Measurements from ENCODE around the gene IDI1. TPM values are rescaled to one million over a fixed set of nuclear protein-coding genes. Genes with fewer than 3 reads are reported as not detected.

The IDI1 gene
- polyA plus RNA-seq, 1 donor: 66.5 TPM

- peaks cover 89% of the 10 kb centered on the region for H3K36me3 ChIP-seq (ENCODE audit: control insufficient read depth, insufficient read depth, low read length)
These were observed 51.5 kb downstream of the IDI1 start for GRCh38 chr10:997266-998022.

GRCh38 chr10:996031-996430 lies 52.9 kb downstream of the IDI1 start:
- no peak overlapping the region for H3K4me3 ChIP-seq (ENCODE audit: low read length)
- no peaks in the 10 kb centered on the region for H3K4me1 ChIP-seq (ENCODE audit: control insufficient read depth, insufficient read depth, low read length)
- no peak for DNase-seq
- peaks cover 75% of the 10 kb centered on the region for H3K36me3 ChIP-seq (ENCODE audit: control insufficient read depth, insufficient read depth, low read length)
- no peak overlapping the region for H3K27ac ChIP-seq (ENCODE audit: low read length)
- H3K9me3 ChIP-seq (ENCODE audit: control insufficient read depth, low read depth, low read length): peaks cover 4% of the 10 kb centered on the region
- no peaks in the 10 kb centered on the region for H3K27me3 ChIP-seq (ENCODE audit: control insufficient read depth, insufficient read depth, low read length)
- WGBS (ENCODE audit: insufficient coverage, low lambda C conversion rate): 100% methylated on average over 3 of the region's 12 CpGs

More at GRCh38 chr10:997266-998022, 51.5 kb downstream of the IDI1 start:
- no peak for DNase-seq
- Histone ChIP-seq H3K9me3 (ENCODE audit: control insufficient read depth, low read depth, low read length) (peaks cover 12% of the 10 kb centered on the region), H3K27me3 (ENCODE audit: control insufficient read depth, insufficient read depth, low read length) (no peaks in the 10 kb centered on the region), H3K27ac (ENCODE audit: low read length) (no peak overlapping the region), H3K4me1 (ENCODE audit: control insufficient read depth, insufficient read depth, low read length) (no peaks in the 10 kb centered on the region), H3K4me3 (ENCODE audit: low read length) (no peak overlapping the region)
- 100% methylated on average over 4 of the region's 19 CpGs for WGBS (ENCODE audit: insufficient coverage, low lambda C conversion rate)

DNA sequence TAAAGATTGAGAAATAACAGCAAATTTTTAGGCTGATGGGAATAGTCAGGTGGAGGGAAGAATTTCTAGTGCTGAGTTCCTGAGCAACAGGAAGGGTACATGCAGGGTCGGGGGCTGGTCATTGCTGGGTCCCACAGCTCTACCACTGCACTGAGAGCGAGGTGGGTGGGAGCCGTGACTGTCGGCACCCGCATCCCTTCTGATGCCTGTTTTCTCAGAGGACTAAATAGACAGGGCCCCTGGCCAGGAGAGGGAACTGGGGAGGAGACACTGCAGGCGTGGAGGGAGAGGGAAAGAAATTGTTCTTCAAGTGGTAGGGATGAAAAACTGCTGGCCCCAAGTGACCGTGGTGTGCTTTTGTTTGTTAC lies 53.4 kb downstream of the IDI1 start:
- Histone ChIP-seq H3K36me3 (ENCODE audit: control insufficient read depth, insufficient read depth, low read length) (peaks cover 71% of the 10 kb centered on the region), H3K4me3 (ENCODE audit: low read length) (no peak overlapping the region), H3K27me3 (ENCODE audit: control insufficient read depth, insufficient read depth, low read length) (no peaks in the 10 kb centered on the region), H3K27ac (ENCODE audit: low read length) (no peak overlapping the region), H3K9me3 (ENCODE audit: control insufficient read depth, low read depth, low read length) (peaks cover 3% of the 10 kb centered on the region), H3K4me1 (ENCODE audit: control insufficient read depth, insufficient read depth, low read length) (no peaks in the 10 kb centered on the region)
- DNase-seq: no peak
- WGBS (ENCODE audit: insufficient coverage, low lambda C conversion rate): 83% methylated on average over 1 of the region's 7 CpGs

DNA sequence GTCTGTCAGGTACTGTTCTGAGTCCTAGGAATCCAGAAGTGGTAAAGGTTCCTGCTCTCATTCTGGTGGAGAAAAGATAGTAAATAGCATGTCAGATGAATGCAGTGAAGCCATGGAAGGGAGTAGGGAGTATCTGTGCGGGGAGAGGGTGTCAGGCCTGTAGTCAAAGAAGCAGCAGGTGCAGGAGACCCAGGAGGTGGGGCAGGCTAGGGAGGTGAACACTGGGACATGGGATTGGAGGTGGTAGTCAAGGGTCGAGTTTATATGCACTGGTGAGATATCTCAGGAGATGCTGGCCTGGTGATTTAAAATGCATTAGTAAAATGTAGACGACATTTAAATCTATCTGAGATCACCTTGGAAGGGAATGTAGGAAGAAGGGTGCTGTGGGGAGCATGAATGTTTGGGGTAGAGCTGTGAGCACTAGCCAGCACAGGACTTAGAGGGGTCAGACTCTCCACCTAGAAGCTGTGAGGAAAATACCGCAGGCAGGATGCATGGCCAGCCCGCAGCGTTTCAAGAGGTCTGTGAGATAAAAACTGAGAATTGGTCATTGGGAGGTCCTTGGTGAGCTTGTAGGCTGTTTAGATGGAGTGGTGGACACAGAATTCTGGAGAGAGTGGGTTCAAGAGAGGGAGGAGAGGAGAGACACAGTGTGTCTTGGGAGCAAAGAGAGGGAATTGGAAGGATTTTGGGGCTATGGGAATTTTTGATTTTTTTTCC lies 53.9 kb downstream of the IDI1 start:
- WGBS (ENCODE audit: insufficient coverage, low lambda C conversion rate): 100% methylated on average over 3 of the region's 6 CpGs
- DNase-seq: no peak
- no peaks in the 10 kb centered on the region for H3K27me3 ChIP-seq (ENCODE audit: control insufficient read depth, insufficient read depth, low read length)
- peaks cover 68% of the 10 kb centered on the region for H3K36me3 ChIP-seq (ENCODE audit: control insufficient read depth, insufficient read depth, low read length)
- no peak overlapping the region for H3K27ac ChIP-seq (ENCODE audit: low read length)
- no peaks in the 10 kb centered on the region for H3K4me1 ChIP-seq (ENCODE audit: control insufficient read depth, insufficient read depth, low read length)
- no peak overlapping the region for H3K4me3 ChIP-seq (ENCODE audit: low read length)
- no peaks in the 10 kb centered on the region for H3K9me3 ChIP-seq (ENCODE audit: control insufficient read depth, low read depth, low read length)

GRCh38 chr10:992871-993270 lies 56.0 kb downstream of the IDI1 start:
- peaks cover 3% of the 10 kb centered on the region for H3K4me1 ChIP-seq (ENCODE audit: control insufficient read depth, insufficient read depth, low read length)
- H3K27me3 ChIP-seq (ENCODE audit: control insufficient read depth, insufficient read depth, low read length): no peaks in the 10 kb centered on the region
- H3K27ac ChIP-seq (ENCODE audit: low read length): no peak overlapping the region
- no peak overlapping the region for H3K4me3 ChIP-seq (ENCODE audit: low read length)
- no peak for DNase-seq
- peaks cover 47% of the 10 kb centered on the region for H3K36me3 ChIP-seq (ENCODE audit: control insufficient read depth, insufficient read depth, low read length)
- no peaks in the 10 kb centered on the region for H3K9me3 ChIP-seq (ENCODE audit: control insufficient read depth, low read depth, low read length)

- Histone ChIP-seq H3K9me3 (ENCODE audit: control insufficient read depth, low read depth, low read length) (no peaks in the 10 kb centered on the region), H3K27me3 (ENCODE audit: control insufficient read depth, insufficient read depth, low read length) (no peaks in the 10 kb centered on the region), H3K4me3 (ENCODE audit: low read length) (no peak overlapping the region), H3K4me1 (ENCODE audit: control insufficient read depth, insufficient read depth, low read length) (peaks cover 3% of the 10 kb centered on the region), H3K27ac (ENCODE audit: low read length) (no peak overlapping the region), H3K36me3 (ENCODE audit: control insufficient read depth, insufficient read depth, low read length) (peaks cover 43% of the 10 kb centered on the region)
- no peak for DNase-seq
- 98% methylated on average over 4 of the region's 6 CpGs for WGBS (ENCODE audit: insufficient coverage, low lambda C conversion rate)
These were observed 56.5 kb downstream of the IDI1 start for GRCh38 chr10:992467-992866.

- Histone ChIP-seq H3K36me3 (ENCODE audit: control insufficient read depth, insufficient read depth, low read length) (peaks cover 29% of the 10 kb centered on the region), H3K4me1 (ENCODE audit: control insufficient read depth, insufficient read depth, low read length) (peaks cover 18% of the 10 kb centered on the region), H3K4me3 (ENCODE audit: low read length) (no peak overlapping the region), H3K27ac (ENCODE audit: low read length) (no peak overlapping the region), H3K9me3 (ENCODE audit: control insufficient read depth, low read depth, low read length) (no peaks in the 10 kb centered on the region), H3K27me3 (ENCODE audit: control insufficient read depth, insufficient read depth, low read length) (no peaks in the 10 kb centered on the region)
- WGBS (ENCODE audit: insufficient coverage, low lambda C conversion rate): no CpG with 5 or more reads among the region's 6 CpGs
- no peak for DNase-seq
These were observed 58.1 kb downstream of the IDI1 start for GRCh38 chr10:990808-991207.

Other genes with a start within 250 kb of the IDI1 start
- gene LARP4B, start 117.4 kb downstream of the IDI1 start, polyA plus RNA-seq: 54.0 TPM
- 41.4 TPM for gene GTPBP4, start 60.7 kb downstream of the IDI1 start, polyA plus RNA-seq
- gene IDI2, start 23.3 kb downstream of the IDI1 start, polyA plus RNA-seq: not detected
- gene WDR37, start 7.3 kb upstream of the IDI1 start, polyA plus RNA-seq: 14.2 TPM

All from large intestine (tissue), 3 donors.